ENCODE results near the gene KIF2A. TPM values are rescaled to one million over a fixed set of nuclear protein-coding genes. Genes with fewer than 3 reads are reported as not detected.

The KIF2A gene
- total RNA-seq, 3 donors from 2014 or later: 50.8 to 57.4 (median 51.7) TPM

GRCh38 chr5:62326702-62327101, 20.7 kb downstream of the KIF2A start:
- H3K4me3 ChIP-seq: no peak overlapping the region
- no peaks in the 10 kb centered on the region for H3K9me3 ChIP-seq
- no peak for TF ChIP-seq POLR2A (IDR thresholded peaks at IDR 0.05)
- H3K4me1 ChIP-seq: no peaks in the 10 kb centered on the region
- intact Hi-C loops (cut with DNase I; ENCODE audit: low total_unique reads): no loop called here
- H3K27ac ChIP-seq: no peak overlapping the region
- H3K27me3 ChIP-seq: no peaks in the 10 kb centered on the region
- H3K36me3 ChIP-seq: no peaks in the 10 kb centered on the region
- no peak for DNase-seq (ENCODE audit: low spot score in 2 of 2)

GRCh38 chr5:62327138-62328053, 21.4 kb downstream of the KIF2A start:
- no peaks in the 10 kb centered on the region for H3K27me3 ChIP-seq
- DNase-seq (ENCODE audit: low spot score in 2 of 2): no peak
- H3K36me3 ChIP-seq: no peaks in the 10 kb centered on the region
- H3K4me3 ChIP-seq: no peak overlapping the region
- TF ChIP-seq POLR2A (IDR thresholded peaks at IDR 0.05) (no peak), CTCF (IDR thresholded peaks at IDR 0.05) (no peak), POLR2AphosphoS5 (IDR thresholded peaks at IDR 0.05) (no peak)
- H3K27ac ChIP-seq: no peak overlapping the region
- H3K4me1 ChIP-seq: no peaks in the 10 kb centered on the region
- intact Hi-C loops (cut with DNase I; ENCODE audit: low total_unique reads): no loop called here
- H3K9me3 ChIP-seq: no peaks in the 10 kb centered on the region

DNA sequence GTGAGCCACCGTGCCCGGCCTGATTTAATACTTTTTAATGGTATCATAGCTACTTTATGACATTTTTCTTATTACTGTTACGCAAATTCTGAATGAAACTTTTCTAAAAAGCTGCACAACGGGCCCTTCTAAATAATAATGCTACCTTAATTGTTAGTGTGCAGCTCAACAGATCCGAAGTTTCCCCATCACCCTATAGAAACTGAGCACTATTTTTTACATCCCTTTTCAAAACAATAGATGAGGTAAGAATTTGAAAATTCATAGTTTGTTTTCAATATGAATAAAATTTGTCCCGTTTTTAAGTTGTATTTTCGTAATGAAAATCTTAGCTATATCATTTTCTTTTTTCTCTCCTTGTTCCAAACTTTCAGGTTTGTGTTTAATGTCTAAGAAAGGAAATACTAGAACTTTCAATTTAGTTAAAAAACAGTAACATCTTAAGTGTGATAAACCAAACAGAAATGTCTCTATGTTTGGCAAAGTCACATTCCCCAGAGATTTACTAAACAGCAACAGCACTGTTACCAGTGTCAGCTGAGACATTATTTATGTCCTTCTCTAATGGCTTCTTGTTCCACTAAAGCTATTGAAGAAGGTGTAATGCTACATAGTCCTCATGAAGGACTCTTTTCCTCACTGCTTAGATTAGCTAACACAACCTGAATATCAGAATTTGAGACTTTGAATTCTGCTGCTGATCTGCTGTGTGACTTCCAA, 22.9 kb downstream of the KIF2A start:
- intact Hi-C loops (cut with DNase I; ENCODE audit: low total_unique reads): no loop called here
- DNase-seq (ENCODE audit: low spot score in 2 of 2): no peak
- TF ChIP-seq POLR2AphosphoS5 (IDR thresholded peaks at IDR 0.05) (no peak), CTCF (IDR thresholded peaks at IDR 0.05) (no peak), POLR2A (IDR thresholded peaks at IDR 0.05) (no peak)

DNA sequence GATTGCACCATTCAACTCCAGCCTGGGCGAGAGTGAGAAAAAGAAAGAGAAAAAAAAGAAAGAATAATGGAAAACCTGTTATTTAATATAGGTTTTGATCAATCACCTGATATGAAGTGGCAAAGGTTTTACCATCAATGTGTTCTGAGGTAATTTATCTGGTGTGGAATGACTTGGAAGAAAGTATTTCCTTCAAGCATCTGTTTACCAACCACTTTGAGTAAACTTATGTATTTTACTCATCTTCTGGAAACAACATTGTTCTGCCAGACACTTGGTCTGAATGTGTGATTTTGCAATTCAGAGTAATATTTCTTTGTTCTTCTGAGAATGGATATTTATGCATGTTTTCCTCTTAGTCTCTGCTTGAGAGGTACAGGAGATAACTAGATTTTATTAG, 24.3 kb downstream of the KIF2A start:
- no peak for DNase-seq (ENCODE audit: low spot score in 2 of 2)
- Histone ChIP-seq H3K27ac (no peak overlapping the region), H3K27me3 (no peaks in the 10 kb centered on the region), H3K4me3 (no peak overlapping the region), H3K9me3 (no peaks in the 10 kb centered on the region), H3K36me3 (no peaks in the 10 kb centered on the region), H3K4me1 (no peaks in the 10 kb centered on the region)
- intact Hi-C loops (cut with DNase I; ENCODE audit: low total_unique reads): no loop called here
- TF ChIP-seq CTCF (IDR thresholded peaks at IDR 0.05) (no peak), POLR2AphosphoS5 (IDR thresholded peaks at IDR 0.05) (no peak), POLR2A (IDR thresholded peaks at IDR 0.05) (no peak)

More for the DNA sequence above, 22.9 kb downstream of the KIF2A start:
- no peaks in the 10 kb centered on the region for H3K27me3 ChIP-seq
- no peaks in the 10 kb centered on the region for H3K4me1 ChIP-seq
- H3K27ac ChIP-seq: no peak overlapping the region
- no peak overlapping the region for H3K4me3 ChIP-seq
- H3K9me3 ChIP-seq: no peaks in the 10 kb centered on the region
- H3K36me3 ChIP-seq: no peaks in the 10 kb centered on the region

- no peak for TF ChIP-seq CTCF (IDR thresholded peaks at IDR 0.05)
- no peak for TF ChIP-seq POLR2AphosphoS5 (IDR thresholded peaks at IDR 0.05)
- no peak for DNase-seq (ENCODE audit: low spot score in 2 of 2)
- Histone ChIP-seq H3K27ac (no peak overlapping the region), H3K9me3 (no peaks in the 10 kb centered on the region), H3K4me3 (no peak overlapping the region), H3K36me3 (no peaks in the 10 kb centered on the region), H3K4me1 (no peaks in the 10 kb centered on the region), H3K27me3 (no peaks in the 10 kb centered on the region)
- intact Hi-C loops (cut with DNase I; ENCODE audit: low total_unique reads): no loop called here
Observed at GRCh38 chr5:62331921-62332320, 25.9 kb downstream of the KIF2A start.

All from breast epithelium (tissue), 4 donors.